H1 (cell line): ENCODE data around the gene CST7.

Experiments
- BACH1 ChIP-seq: IDR thresholded peaks from 2 replicates; pipeline ENCODE4 v1.6.1; 2012; ENCODE audit warnings: low read length, improper control_type of control experiment
- CBX5 ChIP-seq: fragments of 300-800, 300-1000 bp; sonication (generic); IDR thresholded peaks from 2 replicates; pipeline ENCODE4 v1.7.1; 2016; ENCODE audit warnings: antibody characterized with exemption, low read length, low read depth
- CHD1 ChIP-seq: IDR thresholded peaks from 2 replicates; pipeline ENCODE4 v1.6.1; 2012; ENCODE audit warnings: low read depth, low read length, improper control_type of control experiment
- EGR1 ChIP-seq: IDR thresholded peaks from 2 replicates; pipeline ENCODE4 v1.6.1; 2011; ENCODE audit warnings: low read depth, low read length, borderline replicate concordance
- EZH2 ChIP-seq: fragments of 200-600 bp; sonication (generic); IDR thresholded peaks from 2 replicates; pipeline ENCODE4 v1.7.1; 2012; ENCODE audit warnings: low read depth, mild to moderate bottlenecking, moderate library complexity, low read length, inconsistent platforms; ENCODE audit not compliant: severe bottlenecking
- JUND ChIP-seq: IDR thresholded peaks from 2 replicates; pipeline ENCODE4 v1.6.1; 2011; ENCODE audit warnings: mild to moderate bottlenecking, improper control_type of control experiment, low read length
- KDM1A ChIP-seq: fragments of 200-600, 300-600 bp; sonication (generic); IDR thresholded peaks from 2 replicates; pipeline ENCODE4 v1.7.1; 2016; ENCODE audit warnings: mild to moderate bottlenecking, low read length, borderline replicate concordance
- MAFK ChIP-seq: IDR thresholded peaks from 2 replicates; pipeline ENCODE4 v1.6.1; 2012; ENCODE audit warnings: low read depth, mild to moderate bottlenecking, improper control_type of control experiment, low read length
- POLR2A ChIP-seq, 2 experiments: IDR thresholded peaks; 1 replicate in 1 of 2; 2 replicates in 1 of 2; pipeline ENCODE4 v1.6.1; 2011; ENCODE audit warnings: low read depth in 2 of 2, low read length in 2 of 2, mild to moderate bottlenecking in 2 of 2; ENCODE audit errors: control extremely low read depth in 1 of 2
- SRF ChIP-seq: IDR thresholded peaks from 2 replicates; pipeline ENCODE4 v1.6.1; 2011; ENCODE audit warnings: mild to moderate bottlenecking, low read depth, low read length, moderate library complexity
- TAF1 ChIP-seq: IDR thresholded peaks from 2 replicates; pipeline ENCODE4 v1.6.1; 2011; ENCODE audit warnings: mild to moderate bottlenecking, low read depth, low read length
- YY1 ChIP-seq: IDR thresholded peaks from 2 replicates; pipeline ENCODE4 v1.6.1; 2011; ENCODE audit warnings: low read depth, mild to moderate bottlenecking, low read length
- ZNF274 ChIP-seq: IDR thresholded peaks from 2 replicates; pipeline ENCODE4 v1.7.0; 2012; ENCODE audit warnings: low read length, borderline replicate concordance; ENCODE audit errors: extremely low read depth
- TF ChIP-seq, protein P1 (sequence below), 3 experiments: IDR thresholded peaks; 1 replicate in 2 of 3; 2 replicates in 1 of 3; pipeline versions ENCODE4 v1.5.1 to v1.6.1; 2011; ENCODE audit warnings: low read length in 3 of 3, mild to moderate bottlenecking in 3 of 3, inconsistent platforms in 2 of 3, low read depth in 1 of 3, moderate library complexity in 1 of 3; ENCODE audit not compliant: insufficient read depth in 1 of 3; ENCODE audit errors: control extremely low read depth in 1 of 3

DNA sequence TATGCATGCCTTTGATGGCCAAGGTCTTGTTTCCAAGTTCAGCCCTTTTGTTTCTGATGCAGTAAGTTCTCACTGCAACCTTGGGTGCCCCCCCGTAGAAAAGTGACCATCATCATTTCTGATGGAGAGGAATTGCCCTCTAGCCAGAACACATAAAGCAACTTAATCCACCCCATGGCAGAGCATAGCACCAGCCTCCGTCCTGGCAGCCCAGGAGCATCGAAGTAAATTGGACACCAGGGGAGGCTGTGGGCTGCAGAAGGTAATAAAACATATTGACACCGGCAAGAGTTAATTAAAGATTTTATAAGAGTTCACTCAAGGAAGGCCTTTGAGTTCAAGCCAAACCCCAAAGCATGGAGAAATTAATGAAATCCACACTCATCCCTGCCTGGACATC lies 39.2 kb upstream of the CST7 start:
- TF ChIP-seq ZNF274 (no peak), JUND (no peak), TAF1 (no peak), YY1 (no peak), EZH2 (no peak), SRF (no peak), MAFK (no peak), EGR1 (no peak), CHD1 (no peak), CBX5 (no peak), KDM1A (no peak), BACH1 (no peak), POLR2A (IDR thresholded peaks at IDR 0.05; ENCODE audit: control extremely low read depth in 1 of 2, low read depth in 2 of 2, low read length in 2 of 2) (no peak)
- TF ChIP-seq, protein P1, sequence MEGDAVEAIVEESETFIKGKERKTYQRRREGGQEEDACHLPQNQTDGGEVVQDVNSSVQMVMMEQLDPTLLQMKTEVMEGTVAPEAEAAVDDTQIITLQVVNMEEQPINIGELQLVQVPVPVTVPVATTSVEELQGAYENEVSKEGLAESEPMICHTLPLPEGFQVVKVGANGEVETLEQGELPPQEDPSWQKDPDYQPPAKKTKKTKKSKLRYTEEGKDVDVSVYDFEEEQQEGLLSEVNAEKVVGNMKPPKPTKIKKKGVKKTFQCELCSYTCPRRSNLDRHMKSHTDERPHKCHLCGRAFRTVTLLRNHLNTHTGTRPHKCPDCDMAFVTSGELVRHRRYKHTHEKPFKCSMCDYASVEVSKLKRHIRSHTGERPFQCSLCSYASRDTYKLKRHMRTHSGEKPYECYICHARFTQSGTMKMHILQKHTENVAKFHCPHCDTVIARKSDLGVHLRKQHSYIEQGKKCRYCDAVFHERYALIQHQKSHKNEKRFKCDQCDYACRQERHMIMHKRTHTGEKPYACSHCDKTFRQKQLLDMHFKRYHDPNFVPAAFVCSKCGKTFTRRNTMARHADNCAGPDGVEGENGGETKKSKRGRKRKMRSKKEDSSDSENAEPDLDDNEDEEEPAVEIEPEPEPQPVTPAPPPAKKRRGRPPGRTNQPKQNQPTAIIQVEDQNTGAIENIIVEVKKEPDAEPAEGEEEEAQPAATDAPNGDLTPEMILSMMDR (IDR thresholded peaks at IDR 0.05; ENCODE audit: control extremely low read depth in 1 of 3, insufficient read depth in 1 of 3, low read depth in 1 of 3, low read length in 3 of 3): no peak
